NCI-H82 (cell line): Measurements from ENCODE around the gene DSCAML1.
A peak's percentile ranks its signal among the peaks of the same experiment; 100 is the strongest.

ENCODE experiments used
- DNase-seq: peaks from one replicate; lab custom pipeline; 2025; lab: John Stamatoyannopoulos, UW

Gene DSCAML1

DNA sequence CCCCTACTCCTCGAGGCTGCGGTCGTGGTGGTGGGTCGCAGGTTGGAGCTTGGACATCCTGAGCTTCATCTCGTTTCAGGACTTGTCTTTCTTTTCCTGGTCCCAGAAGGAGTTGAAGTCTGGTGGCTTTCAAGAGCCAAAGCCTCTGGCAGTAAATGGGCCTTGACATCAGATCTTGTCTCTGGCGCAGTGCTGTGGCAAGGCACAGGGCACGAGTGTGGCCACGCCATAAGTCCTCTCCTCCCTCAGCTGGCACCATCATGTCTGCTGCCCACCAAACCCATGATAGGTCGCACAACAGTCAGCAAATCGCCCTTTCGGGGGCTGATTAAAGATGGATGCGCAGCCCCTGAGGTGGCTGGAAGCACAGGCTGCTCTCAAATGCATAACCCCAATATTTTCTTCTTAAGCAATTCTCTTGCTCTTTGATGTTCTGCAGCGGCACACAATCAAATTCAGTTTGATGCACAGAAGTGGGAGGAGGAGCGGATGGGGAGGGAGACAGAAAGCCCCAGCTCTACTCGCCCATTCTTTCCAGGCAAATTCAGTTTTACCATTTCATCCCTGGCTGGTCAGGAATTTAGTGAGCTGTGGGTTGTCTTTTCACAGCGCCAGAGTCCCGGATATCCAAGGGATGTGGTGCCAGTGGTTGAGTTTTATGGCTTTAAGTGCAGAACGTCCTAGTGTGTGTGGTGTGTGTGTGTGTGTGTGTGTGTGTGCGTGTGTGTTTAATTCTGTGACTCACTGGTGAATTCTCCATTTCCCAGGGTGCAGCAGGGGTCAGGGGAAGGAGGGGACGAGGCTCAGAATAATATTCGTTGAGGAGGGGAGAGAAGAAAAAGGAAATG is 162.0 kb downstream of the DSCAML1 start:
- DNase-seq: no peak

DNA sequence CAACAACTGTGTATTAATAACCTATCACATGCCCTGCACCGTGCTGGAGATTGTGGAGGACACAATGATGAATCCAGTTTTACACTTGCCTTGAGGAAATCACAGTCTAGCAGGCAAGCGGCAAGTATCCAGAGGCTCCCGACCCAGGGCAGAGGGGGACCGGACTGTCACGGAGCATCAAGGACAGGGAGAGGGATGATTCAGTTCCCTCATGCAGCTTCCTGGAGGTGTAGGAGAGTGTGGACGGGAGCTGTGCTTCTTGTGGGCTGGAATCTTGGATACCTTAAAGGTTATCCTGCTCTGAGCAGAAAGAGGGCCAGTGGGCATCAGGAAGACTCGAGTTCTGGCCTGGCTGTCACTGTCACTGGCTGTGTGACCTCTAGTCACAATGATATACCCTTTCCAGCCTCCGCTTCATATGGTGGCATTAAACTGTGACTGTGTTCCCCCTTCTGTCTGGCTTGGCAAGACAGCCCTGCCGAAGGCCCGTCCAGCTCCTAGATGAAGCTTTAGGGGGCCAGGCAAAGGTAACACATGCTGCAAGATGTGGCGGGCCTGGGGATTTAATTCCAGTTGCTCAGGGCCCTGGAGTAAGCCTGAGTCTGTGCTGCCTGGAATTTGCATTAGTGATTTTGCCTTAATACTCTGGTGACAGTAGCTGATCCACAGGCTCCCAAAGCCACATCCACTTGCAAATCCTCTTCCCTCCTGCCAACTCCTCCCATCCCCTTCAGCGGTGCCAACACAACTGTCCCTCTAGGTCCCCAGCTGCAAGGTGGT is 162.8 kb downstream of the DSCAML1 start:
- DNase-seq: peak; percentile 88

DNA sequence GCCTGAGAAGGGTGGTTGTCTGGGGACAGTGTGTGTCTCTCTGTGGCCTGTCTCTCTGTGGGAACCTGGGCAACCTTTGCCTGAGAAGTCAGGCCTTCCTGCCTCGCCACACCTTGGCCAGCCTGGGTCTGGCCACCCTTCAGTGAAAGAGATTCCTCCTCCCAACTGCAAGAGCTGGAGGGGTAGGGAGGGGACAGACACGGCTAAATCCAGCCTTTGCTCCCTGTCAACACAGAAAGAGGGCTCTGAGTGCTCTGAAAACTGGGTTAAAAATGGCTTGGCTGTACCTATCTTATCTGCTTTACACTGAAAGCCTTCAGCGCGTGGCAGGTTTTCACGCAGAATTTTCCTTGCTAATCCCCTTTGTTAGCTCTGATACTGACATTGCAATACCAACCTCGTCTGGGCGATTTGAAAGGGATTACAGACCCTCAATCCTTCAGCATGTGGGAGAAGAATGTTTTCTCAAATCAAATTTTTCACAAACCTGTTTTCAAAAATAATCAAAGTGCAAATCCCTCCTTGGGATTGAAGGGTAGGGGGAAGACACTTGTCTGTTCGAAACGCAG is 163.7 kb downstream of the DSCAML1 start:
- DNase-seq: peak; percentile 61

DNA sequence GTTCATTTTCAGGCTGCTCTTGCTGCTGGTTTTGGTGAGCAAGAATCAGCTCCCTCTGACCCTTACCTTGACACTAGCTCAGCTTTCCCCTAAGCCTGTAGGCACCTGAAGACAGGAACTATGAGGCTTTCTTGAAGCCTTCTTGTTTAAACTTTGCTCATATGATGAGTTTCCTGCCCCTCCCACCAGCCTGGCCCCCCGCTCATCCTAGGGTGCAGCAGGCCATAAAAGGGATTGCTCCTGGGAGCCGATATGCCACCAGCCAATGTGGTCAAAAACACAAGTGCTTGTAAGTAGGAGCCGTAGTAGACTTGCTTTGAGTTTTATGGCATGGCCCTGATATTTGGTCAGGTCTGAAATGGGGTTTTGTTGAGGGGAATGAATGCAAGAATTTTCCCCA is 164.7 kb downstream of the DSCAML1 start:
- DNase-seq: no peak

DNA sequence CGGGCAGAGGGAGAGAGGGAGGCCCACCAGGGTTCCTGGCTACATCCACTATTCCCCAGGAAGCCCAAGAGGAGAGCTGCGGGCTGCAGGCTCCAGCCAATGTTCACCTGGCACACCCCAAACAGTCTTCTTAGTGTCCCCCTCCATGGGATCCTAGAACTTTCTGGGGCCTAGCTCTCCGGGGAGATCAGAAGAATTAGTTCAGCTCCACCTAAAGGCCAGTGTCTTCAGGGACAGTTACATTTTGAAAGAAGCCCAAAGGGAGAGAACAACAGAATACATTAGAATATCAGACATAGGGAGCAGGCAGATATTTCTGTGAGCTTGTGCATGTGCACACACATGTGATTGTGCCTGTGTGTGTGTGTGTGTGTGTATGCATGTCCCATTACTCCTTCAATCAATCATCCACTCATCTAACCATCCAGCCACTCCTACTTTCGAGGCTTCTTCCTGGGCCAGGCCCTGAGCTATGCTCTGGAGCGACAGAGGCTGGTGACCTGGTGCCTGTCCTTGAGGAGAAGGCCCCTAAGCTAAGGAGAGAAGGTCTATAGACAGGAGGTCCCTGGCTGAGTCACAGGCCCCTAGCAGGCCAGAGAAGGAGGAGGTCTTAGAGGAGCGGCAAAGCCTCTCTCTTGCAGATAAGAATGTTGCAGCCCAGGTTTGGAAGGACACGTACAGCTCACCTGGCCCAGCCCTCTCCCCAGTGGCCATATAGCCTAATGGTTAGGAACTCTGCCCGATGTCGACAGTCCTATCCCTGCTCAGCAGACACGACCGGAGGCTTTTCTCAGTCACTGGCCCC is 165.5 kb downstream of the DSCAML1 start:
- no peak for DNase-seq

DNA sequence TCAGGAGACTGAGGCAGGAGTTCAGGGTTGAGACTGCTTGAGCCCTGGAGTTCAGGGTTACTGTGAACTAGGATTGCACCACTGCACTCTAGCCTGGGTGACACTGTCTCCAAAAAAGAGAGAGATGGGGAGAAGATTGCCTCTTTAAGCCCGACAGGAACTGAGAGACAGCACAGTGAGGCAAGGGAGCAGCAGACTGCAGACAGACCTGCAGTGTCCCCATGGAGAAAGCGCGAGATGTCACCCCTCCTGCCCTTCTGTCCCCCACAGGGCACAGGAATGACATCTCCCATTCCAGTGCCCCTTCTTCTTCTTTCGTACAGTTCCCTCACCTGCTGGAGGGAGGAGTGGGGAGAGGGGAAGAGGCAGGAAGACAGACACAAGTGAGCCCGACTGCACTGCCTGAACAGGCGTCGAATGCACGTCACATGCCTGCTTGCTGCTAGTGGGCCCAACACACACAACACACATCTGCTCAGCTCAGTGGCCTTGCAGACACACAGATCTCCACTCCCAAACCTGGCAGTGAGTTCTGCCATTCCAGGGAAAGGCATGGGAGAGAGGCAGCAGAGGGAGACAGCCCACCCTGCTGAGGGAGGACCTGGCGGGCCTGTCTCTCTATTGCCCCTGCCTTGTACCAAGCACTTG is 167.0 kb downstream of the DSCAML1 start:
- DNase-seq: no peak

DNA sequence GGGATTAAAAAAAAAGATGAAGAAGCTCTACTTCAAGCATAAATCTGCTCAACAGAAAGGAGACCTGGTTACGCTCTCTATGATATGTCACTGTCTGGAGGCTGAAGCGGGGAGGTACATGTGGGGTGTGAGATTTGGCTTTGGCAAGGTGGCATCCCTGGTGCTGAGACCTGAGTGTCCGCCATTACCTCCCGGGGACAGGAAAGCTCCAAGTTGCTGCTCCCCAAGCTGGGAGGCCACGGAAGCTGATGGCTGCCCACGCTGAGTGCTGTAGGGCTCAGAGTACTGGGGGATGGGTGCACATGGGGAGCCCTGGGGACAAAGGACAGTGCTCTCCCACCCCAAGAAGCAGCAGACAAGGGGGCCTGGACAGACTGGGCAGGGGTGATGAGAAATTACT is 167.9 kb downstream of the DSCAML1 start:
- no peak for DNase-seq

DNA sequence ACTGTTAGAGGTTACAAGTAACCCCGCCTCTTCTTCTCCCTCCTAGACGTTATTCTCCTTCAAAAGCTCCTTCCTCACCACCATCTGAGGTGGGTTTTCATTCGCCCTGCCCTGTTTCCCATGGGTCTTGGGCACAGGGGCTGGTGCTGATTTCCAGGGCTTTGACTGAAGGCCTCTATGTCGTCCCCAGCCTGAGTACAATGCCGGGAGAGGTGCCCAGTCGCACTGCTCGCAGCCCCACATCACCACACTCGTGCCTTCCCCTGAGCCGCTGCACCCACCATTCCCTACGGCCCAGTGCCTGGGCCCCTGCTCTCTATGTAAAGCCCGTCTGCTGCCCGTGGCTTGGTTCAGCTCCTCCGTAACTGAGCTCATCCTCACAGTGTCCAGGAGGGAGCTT is 169.8 kb downstream of the DSCAML1 start:
- DNase-seq: no peak

DNA sequence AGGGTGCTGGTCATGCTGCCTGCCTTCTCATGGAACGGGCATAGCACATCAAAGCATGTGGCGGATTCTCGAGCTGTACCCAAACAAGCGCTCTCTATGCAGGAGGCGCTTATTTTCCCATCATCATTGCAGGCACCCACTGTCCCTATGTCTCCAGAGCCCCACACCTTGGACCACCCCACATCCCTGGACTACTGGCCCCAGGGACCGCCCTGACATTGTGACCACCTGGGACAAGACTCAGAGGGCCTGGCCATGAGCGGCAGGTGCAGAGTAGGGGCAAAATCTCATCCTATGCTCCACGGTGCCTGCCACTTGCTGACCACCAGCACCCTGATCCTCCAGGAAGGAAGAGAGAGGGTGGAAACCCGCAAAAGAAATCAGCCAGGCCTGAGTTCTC is 170.4 kb downstream of the DSCAML1 start:
- DNase-seq: no peak

DNA sequence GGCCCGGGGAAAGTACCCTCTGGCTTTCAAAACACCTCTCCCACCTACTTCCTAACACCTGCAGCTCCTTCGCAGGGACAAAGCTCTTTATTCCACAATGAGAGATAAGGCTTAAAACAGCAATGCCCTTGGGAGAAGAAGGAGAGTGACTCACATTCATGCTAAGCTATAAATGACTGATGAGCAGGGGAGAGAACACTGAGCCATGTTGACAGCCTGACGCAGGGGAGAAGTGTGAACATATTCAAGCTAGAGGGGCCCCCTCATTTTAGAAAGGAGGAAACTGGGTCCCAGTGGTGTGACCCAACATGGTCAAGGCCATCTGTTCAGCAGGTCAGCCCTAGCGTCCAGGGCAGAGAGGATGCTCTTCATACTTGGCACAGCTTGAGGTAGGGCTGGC is 171.8 kb downstream of the DSCAML1 start:
- peak; percentile 59 for DNase-seq

DNA sequence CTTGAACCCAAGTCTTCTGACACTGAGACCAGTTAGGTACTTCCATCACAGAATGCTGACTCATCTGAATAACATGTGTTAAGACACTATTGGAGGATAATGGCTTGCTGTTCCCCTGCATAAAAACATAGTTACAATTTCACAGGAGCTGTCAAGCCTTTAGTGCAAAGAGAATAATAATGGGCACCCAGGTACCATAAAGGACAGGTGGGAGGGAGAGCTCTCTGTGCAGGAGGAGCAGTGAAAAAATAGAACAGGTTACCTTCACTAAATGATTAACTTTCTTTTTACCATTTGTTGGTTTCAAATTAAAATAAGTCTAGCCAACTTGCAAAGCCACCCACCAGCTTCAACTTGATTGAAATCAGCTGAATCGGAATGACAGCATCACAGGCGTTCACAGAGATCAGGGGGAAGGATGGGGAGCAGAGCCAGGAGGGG is 173.2 kb downstream of the DSCAML1 start:
- no peak for DNase-seq

DNA sequence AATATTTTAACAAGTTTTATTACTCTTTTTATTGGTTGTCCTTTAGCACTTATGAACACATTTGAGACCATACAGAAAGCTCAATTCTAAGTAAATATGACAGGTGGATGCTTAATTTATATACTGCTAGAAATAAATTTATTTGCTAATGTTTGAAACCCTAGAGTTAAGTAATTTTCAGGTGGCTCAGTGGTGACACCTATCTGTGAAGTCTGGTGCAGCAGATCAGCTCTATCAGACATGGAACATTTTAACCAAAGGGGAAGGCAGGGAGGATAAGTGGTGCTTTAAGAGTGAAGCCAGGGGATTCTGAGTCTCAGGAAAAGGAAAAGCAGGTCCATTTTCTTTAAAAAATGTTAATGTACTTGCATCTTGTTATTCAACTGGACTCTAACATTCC is 175.8 kb downstream of the DSCAML1 start:
- peak; percentile 17 for DNase-seq

DNA sequence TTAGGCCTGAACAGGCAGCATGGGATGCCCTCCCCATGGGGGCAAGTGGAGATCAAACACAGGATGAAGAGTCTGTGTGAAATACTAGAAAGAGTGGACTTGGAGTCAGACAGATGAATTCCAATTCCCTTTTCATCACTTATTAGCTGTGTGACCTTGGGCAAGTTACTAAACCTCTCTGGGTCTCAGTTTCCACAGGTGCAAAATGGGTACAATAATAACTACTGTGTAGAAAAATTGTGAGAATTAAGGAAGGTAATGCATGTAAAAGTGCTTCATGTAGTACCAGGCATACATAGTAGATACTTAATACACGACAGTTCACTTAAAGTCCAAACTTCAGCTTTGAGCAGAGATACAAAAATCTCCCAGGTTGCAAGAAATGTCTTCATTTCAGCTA is 176.4 kb downstream of the DSCAML1 start:
- DNase-seq: no peak

DNA sequence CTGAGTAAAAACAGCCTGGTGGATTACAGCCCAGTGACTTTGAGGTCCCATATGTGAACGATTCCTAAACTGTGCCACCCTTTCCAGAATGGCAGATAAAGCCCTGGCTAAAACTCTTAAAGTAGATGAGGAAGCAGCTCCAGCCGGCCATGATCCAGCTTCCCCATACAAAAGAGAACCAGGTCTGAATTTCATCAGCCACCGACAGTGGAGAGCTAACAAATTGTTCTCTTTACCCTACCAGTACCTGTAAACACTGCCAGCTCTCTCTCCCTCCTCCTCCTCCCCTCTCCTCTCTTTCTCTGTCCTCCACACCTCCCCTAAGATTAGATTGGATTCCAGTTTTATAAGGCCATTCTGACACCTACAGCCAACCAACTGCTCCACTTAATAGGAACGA is 176.9 kb downstream of the DSCAML1 start:
- peak; percentile 48 for DNase-seq

DNA sequence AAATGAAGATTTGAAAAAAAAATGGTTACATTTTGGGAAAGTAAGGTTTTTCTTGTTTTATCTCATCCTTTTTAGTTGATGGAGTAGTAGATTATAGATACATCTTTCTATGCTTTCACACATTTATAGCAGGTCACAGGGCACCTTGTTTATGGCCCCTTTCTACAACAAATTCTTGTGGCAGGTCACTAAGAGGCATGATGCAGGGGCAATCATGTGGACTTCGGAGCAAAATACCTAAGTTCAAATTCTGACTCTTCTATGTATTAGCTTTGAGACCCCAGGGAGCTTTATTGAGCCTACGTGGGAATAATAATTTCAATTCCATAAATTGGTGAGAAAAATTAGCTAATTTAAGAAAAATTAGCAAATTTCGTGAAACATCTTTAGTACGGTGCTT is 177.4 kb downstream of the DSCAML1 start:
- no peak for DNase-seq

DNA sequence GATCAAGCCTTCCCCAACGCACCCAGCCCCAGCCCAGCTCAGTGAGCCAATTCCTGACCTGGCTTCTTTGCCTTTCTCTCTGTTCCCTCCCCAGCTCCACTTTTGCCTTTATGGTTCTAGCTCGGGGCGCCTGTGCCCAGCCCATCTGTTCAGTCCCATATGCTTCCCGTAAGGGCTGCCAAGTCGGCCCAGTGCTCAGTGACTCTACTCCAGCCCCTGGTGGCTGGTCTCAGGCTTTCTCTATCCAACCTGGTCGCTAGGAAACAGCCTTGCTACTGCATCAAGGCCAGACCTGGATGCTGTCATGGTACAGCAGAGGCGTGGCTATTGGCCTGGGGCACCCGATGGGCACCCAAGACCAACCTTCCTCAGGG is 178.0 kb downstream of the DSCAML1 start:
- peak; percentile 92 for DNase-seq

DNA sequence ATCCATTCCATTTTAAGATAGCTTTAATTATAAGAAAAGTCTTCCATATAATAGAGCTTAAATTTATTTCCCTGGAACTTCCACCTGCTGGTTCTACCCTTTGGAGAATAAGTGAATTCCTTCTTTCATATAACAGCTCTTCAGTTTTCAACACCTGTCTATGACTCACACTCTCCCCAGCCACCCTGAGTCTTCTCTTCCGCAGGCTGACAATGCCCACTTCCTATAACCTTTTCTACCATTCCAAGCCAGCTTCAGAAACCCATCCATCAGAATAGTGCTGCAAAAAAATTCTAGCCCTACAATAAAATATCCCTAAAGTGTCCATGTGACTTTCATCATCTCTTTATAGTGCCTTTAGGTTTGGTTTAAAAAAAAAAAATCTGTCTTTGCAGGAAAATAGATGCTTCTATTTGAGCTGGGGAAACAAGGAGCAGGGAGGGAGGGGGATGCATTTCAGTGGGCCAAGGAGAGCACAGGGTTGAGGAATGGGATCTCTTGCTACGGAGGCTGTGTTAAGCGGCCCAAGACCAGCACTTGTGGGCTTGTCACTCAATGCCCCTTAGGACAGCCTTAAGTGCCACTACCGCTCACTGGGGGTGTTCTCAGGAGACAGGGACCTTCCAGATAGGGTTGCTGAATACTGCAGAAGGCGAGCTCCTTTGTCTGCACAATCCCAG is 178.6 kb downstream of the DSCAML1 start:
- DNase-seq: no peak

DNA sequence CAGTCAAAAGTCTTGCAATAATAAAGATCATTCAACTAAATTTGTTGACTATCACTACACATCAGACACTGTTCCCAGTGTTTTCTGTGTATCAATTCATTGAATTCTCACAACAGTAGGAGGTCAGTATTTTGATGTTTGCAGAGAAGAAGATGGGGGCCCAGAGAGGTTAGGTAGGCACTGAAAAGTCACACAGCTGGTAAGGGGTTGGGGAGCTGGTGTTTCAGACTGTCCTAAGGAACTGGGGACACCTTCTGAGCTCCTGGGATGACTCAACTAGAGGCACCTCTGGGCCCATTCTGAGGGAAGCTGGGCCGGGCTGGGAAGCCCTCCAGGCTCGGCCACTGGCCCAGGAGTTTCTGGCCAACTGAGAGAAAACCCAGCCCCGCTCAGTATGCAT is 180.0 kb downstream of the DSCAML1 start:
- no peak for DNase-seq

DNA sequence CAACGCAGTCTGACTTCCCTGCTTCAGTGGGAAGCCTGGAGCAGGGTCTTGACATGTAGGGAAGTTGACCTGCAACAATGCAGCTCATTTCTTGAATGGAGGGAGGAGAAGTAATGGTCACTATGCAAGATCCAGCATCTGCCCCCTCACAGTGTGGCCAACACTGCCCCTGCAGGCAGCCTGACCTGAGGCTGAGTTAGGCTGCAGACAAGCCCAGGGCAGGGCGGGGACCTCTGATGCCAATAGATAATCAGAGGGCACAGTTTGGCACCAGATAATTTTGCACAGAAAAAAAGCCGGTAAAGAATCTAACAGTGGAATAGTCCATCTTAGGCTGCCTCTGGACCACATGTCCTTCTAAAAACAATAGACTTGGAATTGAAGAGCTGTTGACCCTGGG is 182.3 kb downstream of the DSCAML1 start:
- DNase-seq: no peak

DNA sequence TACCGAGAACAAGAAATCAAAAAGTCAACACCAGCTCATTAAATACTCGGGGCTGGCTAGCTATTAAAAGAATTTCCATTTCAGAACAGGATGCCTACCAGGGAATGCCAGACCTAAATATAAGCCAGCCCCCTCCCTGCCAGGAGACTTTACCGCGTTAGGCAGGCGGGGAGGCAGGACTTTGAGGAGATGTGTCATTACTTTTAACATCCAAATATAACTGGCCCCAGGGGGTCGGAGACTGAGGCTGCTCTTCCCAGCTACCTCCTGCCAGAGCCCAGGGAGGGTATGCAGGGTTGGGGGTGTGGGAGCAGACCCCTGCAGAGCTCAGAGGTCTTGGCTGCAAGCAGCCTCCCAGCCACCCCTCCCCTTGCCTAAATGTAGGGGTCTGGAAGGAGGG is 183.5 kb downstream of the DSCAML1 start:
- no peak for DNase-seq

DNA sequence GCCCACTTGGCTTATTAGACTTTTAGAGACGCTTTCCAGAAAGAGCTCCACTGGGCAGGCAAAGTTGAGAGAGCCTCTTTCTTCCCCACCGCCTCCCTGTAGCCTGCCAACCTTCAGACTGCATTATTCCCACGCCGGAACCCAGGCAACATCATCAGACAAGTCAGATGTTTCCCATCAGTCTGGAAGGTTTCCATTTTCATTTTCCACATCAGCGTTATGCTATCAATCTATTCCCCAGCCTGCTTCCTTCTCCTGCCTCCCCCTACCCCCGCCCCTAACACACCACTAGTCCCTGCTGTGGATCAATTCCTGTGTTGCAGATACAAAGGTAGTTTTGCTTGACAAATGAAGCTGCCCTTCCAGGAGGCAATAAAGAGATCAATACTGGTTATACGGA is 184.8 kb downstream of the DSCAML1 start:
- DNase-seq: no peak
